Liver (tissue), 9 donors: ENCODE measurements around the gene BTG2. TPM values are rescaled to one million over a fixed set of nuclear protein-coding genes. Genes with fewer than 3 reads are reported as not detected.

Experiments
- DNase-seq: peaks from one replicate; pipeline ENCODE4 v3.0.0-alpha.2; 2017; ENCODE audit warnings: low spot score
- H3K27ac ChIP-seq, 2 donors: one replicate each; pipeline ENCODE4 v1.7.0; 2013; ENCODE audit warnings: inconsistent platforms in 2 of 2, low read length in 2 of 2, control low read depth in 1 of 2, low read depth in 1 of 2, mild to moderate bottlenecking in 1 of 2
- H3K27me3 ChIP-seq, 4 donors: one replicate each; pipeline versions ENCODE4 v1.6.1 to v1.7.0; 2013; ENCODE audit warnings: low read length in 3 of 4, inconsistent platforms in 1 of 4, mild to moderate bottlenecking in 1 of 4, moderate library complexity in 1 of 4; ENCODE audit not compliant: control insufficient read depth in 4 of 4, insufficient read depth in 4 of 4
- H3K36me3 ChIP-seq, 4 donors: one replicate each; pipeline versions ENCODE4 v1.6.1 to v1.7.0; 2013; ENCODE audit warnings: low read length in 3 of 4, mild to moderate bottlenecking in 3 of 4, low read depth in 1 of 4, moderate library complexity in 1 of 4; ENCODE audit not compliant: control insufficient read depth in 4 of 4, insufficient read depth in 3 of 4
- H3K4me1 ChIP-seq, 4 donors: one replicate each; pipeline versions ENCODE4 v1.6.1 to v1.7.0; 2013; ENCODE audit warnings: low read length in 3 of 4, mild to moderate bottlenecking in 3 of 4, moderate library complexity in 1 of 4; ENCODE audit not compliant: control insufficient read depth in 4 of 4, insufficient read depth in 4 of 4
- H3K4me3 ChIP-seq, 3 donors: one replicate each; pipeline versions ENCODE4 v1.6.1 to v1.7.0; 2013; ENCODE audit warnings: low read length in 3 of 3, control low read depth in 1 of 3, low read depth in 1 of 3, mild to moderate bottlenecking in 1 of 3
- H3K9ac ChIP-seq, 2 donors: one replicate each; pipeline ENCODE4 v1.7.0; 2013; ENCODE audit warnings: low read length in 2 of 2, mild to moderate bottlenecking in 2 of 2, moderate library complexity in 2 of 2, control low read depth in 1 of 2, low read depth in 1 of 2
- H3K9me3 ChIP-seq, 4 donors: one replicate each; pipeline versions ENCODE4 v1.6.1 to v1.7.0; 2013; ENCODE audit warnings: low read length in 3 of 4; ENCODE audit not compliant: control insufficient read depth in 4 of 4
- CTCF ChIP-seq: fragments of 150-350 bp; IDR thresholded peaks from 2 replicates; pipeline ENCODE4 v1.5.1; 2017; ENCODE audit warnings: improper control_type of control experiment, low read depth, low read length; ENCODE audit not compliant: missing input control
- FOXA1 ChIP-seq: IDR thresholded peaks from 2 replicates; pipeline ENCODE4 v1.6.1; 2016; ENCODE audit warnings: antibody characterized with exemption
- FOXA2 ChIP-seq: IDR thresholded peaks from 2 replicates; pipeline ENCODE4 v1.6.1; 2016; ENCODE audit warnings: antibody characterized with exemption
- GABPA ChIP-seq, 2 donors: IDR thresholded peaks in 1 of 2; conservative IDR thresholded peaks in 1 of 2; 2 replicates each; pipeline ENCODE4 v1.6.1; 2016; ENCODE audit warnings: antibody characterized with exemption in 2 of 2, mild to moderate bottlenecking in 1 of 2, moderate library complexity in 1 of 2
- HNF4A ChIP-seq, 2 donors: conservative IDR thresholded peaks; 2 replicates each; pipeline ENCODE4 v1.6.1; 2016; ENCODE audit warnings: antibody characterized with exemption in 2 of 2, mild to moderate bottlenecking in 2 of 2
- JUND ChIP-seq, 2 donors: IDR thresholded peaks; 2 replicates each; pipeline ENCODE4 v1.6.1; 2016; ENCODE audit warnings: antibody characterized with exemption in 2 of 2
- NR2F2 ChIP-seq: IDR thresholded peaks from 2 replicates; pipeline ENCODE4 v1.6.1; 2016; ENCODE audit warnings: antibody characterized with exemption
- RAD21 ChIP-seq, 2 donors: IDR thresholded peaks; 2 replicates each; pipeline ENCODE4 v1.6.1; 2016; ENCODE audit warnings: antibody characterized with exemption in 2 of 2, mild to moderate bottlenecking in 2 of 2
- RXRA ChIP-seq, 2 donors: IDR thresholded peaks; 2 replicates each; pipeline ENCODE4 v1.6.1; 2017 to 2018; ENCODE audit warnings: antibody characterized with exemption in 2 of 2, mild to moderate bottlenecking in 1 of 2
- SP1 ChIP-seq: IDR thresholded peaks from 2 replicates; pipeline ENCODE4 v1.6.1; 2018; ENCODE audit warnings: antibody characterized with exemption, mild to moderate bottlenecking
- TAF1 ChIP-seq: conservative IDR thresholded peaks from 2 replicates; pipeline ENCODE4 v1.6.1; 2016; ENCODE audit warnings: antibody characterized with exemption, mild to moderate bottlenecking
- YY1 ChIP-seq: IDR thresholded peaks from 2 replicates; pipeline ENCODE4 v1.6.1; 2016; ENCODE audit warnings: antibody characterized with exemption, mild to moderate bottlenecking
- WGBS: extraction: QIAGEN DNeasy Blood & Tissue Kit; methylation state at CpG from one replicate; pipeline ENCODE4 v1.1.7; 2013; 5-methylcytosine and 5-hydroxymethylcytosine counted together
- polyA plus RNA-seq, 2 donors: library from polyadenylated mRNA; stranded (reverse) in 1 of 2; unstranded in 1 of 2; fragments of 200-250 nt in 1 of 2; fragments of >200 nt in 1 of 2; fragmentation: Nextera tagmentation in 1 of 2; extraction: Ambion mirVana in 1 of 2; gene quantifications; one replicate each; pipeline versions ENCODE4 v1.2.1 to v1.2.3, GENCODE V29; 2013 to 2015
- total RNA-seq, 2 donors: library from RNA; depleted of rRNA; stranded (reverse); fragments of >200 nt; gene quantifications; one replicate each; pipeline ENCODE4 v1.2.3, GENCODE V29; 2014
- TF ChIP-seq, protein P1 (sequence below): IDR thresholded peaks from 2 replicates; pipeline ENCODE4 v1.6.1; 2016; ENCODE audit warnings: antibody characterized with exemption, mild to moderate bottlenecking
- donor health status: healthy.
- donor health status: healthy.
- donor health status: healthy.
- donor health status: healthy.
- donor health status: healthy.

BTG2 gene
- total and polyA plus RNA-seq, 4 donors, result 3.8 to 52.5 (median 4.8) TPM

GRCh38 chr1:203325418-203326091 is 20.2 kb downstream of the BTG2 start:
- H3K9ac ChIP-seq, result no peak overlapping the region
- no peaks in the 10 kb centered on the region for H3K27me3 ChIP-seq
- H3K27ac ChIP-seq, result peak overlapping the region; percentile 13 to 76
- H3K4me3 ChIP-seq, result no peak overlapping the region
- peaks cover 0 to 19% (median 5%) of the 10 kb centered on the region in 4 donors for H3K4me1 ChIP-seq
- no peaks in the 10 kb centered on the region for H3K36me3 ChIP-seq
- 65% methylated on average over 13 of the region's 13 CpGs for WGBS
- TF ChIP-seq JUND (IDR thresholded peaks at IDR 0.05) (no peak), FOXA2 (no peak), CTCF (no peak), HNF4A (conservative IDR thresholded peaks at IDR 0.05) (no peak), YY1 (no peak), FOXA1 (no peak), SP1 (no peak), GABPA (IDR thresholded peaks at IDR 0.05 in 1 of 2, conservative IDR thresholded peaks at IDR 0.05 in 1 of 2) (no peak), RXRA (IDR thresholded peaks at IDR 0.05) (no peak), NR2F2 (no peak), RAD21 (IDR thresholded peaks at IDR 0.05) (no peak)
- TF ChIP-seq, protein P1, sequence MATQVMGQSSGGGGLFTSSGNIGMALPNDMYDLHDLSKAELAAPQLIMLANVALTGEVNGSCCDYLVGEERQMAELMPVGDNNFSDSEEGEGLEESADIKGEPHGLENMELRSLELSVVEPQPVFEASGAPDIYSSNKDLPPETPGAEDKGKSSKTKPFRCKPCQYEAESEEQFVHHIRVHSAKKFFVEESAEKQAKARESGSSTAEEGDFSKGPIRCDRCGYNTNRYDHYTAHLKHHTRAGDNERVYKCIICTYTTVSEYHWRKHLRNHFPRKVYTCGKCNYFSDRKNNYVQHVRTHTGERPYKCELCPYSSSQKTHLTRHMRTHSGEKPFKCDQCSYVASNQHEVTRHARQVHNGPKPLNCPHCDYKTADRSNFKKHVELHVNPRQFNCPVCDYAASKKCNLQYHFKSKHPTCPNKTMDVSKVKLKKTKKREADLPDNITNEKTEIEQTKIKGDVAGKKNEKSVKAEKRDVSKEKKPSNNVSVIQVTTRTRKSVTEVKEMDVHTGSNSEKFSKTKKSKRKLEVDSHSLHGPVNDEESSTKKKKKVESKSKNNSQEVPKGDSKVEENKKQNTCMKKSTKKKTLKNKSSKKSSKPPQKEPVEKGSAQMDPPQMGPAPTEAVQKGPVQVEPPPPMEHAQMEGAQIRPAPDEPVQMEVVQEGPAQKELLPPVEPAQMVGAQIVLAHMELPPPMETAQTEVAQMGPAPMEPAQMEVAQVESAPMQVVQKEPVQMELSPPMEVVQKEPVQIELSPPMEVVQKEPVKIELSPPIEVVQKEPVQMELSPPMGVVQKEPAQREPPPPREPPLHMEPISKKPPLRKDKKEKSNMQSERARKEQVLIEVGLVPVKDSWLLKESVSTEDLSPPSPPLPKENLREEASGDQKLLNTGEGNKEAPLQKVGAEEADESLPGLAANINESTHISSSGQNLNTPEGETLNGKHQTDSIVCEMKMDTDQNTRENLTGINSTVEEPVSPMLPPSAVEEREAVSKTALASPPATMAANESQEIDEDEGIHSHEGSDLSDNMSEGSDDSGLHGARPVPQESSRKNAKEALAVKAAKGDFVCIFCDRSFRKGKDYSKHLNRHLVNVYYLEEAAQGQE, result no peak
- no peak for DNase-seq
- H3K9me3 ChIP-seq, result no peaks in the 10 kb centered on the region

GRCh38 chr1:203326830-203327683 is 21.7 kb downstream of the BTG2 start:
- no peaks in the 10 kb centered on the region for H3K9me3 ChIP-seq
- TF ChIP-seq TAF1, result no peak
- no peak for TF ChIP-seq RXRA (IDR thresholded peaks at IDR 0.05)
- peak; percentile 42 for TF ChIP-seq SP1
- H3K27ac ChIP-seq, result peak overlapping the region; percentile 62 to 76
- H3K27me3 ChIP-seq, result no peaks in the 10 kb centered on the region
- DNase-seq, result peak; percentile 92
- H3K36me3 ChIP-seq, result no peaks in the 10 kb centered on the region
- peaks cover 0 to 19% (median 5%) of the 10 kb centered on the region in 4 donors for H3K4me1 ChIP-seq
- H3K4me3 ChIP-seq, result peak overlapping the region in 2 of 3 donors; percentile 52 to 58
- 6% methylated on average over 49 of the region's 49 CpGs for WGBS
- H3K9ac ChIP-seq, result no peak overlapping the region
